Measurements from ENCODE around the gene PITPNC1. TPM values are rescaled to one million over a fixed set of nuclear protein-coding genes. Genes with fewer than 3 reads are reported as not detected.

Gene PITPNC1
- total and polyA plus RNA-seq, 2 donors (not counting 3 experiments of a cell fraction or from before 2014, with no cell fraction given): 2.4 to 9.6 TPM

- no peaks in the 10 kb centered on the region for H3K79me2 ChIP-seq (ENCODE audit: control insufficient read depth, insufficient read depth, low read length)
- FAIRE-seq (no peak), DNase-seq (ENCODE audit: low read depth, low spot score) (no peak)
- no peaks in the 10 kb centered on the region for H3K9me1 ChIP-seq (replicated peaks; ENCODE audit: control insufficient read depth, extremely low read depth, insufficient read depth, low read length)
- H3K9me3 ChIP-seq (replicated peaks; ENCODE audit: control insufficient read depth, insufficient read depth, low read length): no peaks in the 10 kb centered on the region
- no peak overlapping the region for H3K27ac ChIP-seq (ENCODE audit: insufficient read depth, low read depth, low read length)
- TF ChIP-seq FOS (IDR thresholded peaks at IDR 0.05; ENCODE audit: borderline replicate concordance, insufficient read depth, low read length): no peak
- no peak for TF ChIP-seq JUN (IDR thresholded peaks at IDR 0.05; ENCODE audit: borderline replicate concordance, insufficient read depth, insufficient read length, low read depth)
- TF ChIP-seq, protein P1, sequence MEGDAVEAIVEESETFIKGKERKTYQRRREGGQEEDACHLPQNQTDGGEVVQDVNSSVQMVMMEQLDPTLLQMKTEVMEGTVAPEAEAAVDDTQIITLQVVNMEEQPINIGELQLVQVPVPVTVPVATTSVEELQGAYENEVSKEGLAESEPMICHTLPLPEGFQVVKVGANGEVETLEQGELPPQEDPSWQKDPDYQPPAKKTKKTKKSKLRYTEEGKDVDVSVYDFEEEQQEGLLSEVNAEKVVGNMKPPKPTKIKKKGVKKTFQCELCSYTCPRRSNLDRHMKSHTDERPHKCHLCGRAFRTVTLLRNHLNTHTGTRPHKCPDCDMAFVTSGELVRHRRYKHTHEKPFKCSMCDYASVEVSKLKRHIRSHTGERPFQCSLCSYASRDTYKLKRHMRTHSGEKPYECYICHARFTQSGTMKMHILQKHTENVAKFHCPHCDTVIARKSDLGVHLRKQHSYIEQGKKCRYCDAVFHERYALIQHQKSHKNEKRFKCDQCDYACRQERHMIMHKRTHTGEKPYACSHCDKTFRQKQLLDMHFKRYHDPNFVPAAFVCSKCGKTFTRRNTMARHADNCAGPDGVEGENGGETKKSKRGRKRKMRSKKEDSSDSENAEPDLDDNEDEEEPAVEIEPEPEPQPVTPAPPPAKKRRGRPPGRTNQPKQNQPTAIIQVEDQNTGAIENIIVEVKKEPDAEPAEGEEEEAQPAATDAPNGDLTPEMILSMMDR (IDR thresholded peaks at IDR 0.05; ENCODE audit: extremely low read depth in 1 of 2, insufficient read depth in 1 of 2, low read depth in 1 of 2, low read length in 2 of 2): no peak
- no peak for TF ChIP-seq POLR2A (IDR thresholded peaks at IDR 0.05; ENCODE audit: low read depth, low read length)
- TF ChIP-seq POLR2AphosphoS5 (IDR thresholded peaks at IDR 0.05; ENCODE audit: insufficient read depth, low read depth, low read length): no peak
- TF ChIP-seq, protein P2, sequence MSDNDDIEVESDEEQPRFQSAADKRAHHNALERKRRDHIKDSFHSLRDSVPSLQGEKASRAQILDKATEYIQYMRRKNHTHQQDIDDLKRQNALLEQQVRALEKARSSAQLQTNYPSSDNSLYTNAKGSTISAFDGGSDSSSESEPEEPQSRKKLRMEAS (IDR thresholded peaks at IDR 0.05; ENCODE audit: insufficient read depth, insufficient read length): no peak
- no peak for TF ChIP-seq MYC (IDR thresholded peaks at IDR 0.05; ENCODE audit: low read depth, low read length)
- no peak for TF ChIP-seq EZH2 (IDR thresholded peaks at IDR 0.05; ENCODE audit: borderline replicate concordance, low read depth, low read length, severe bottlenecking)
- TF ChIP-seq GATA2 (IDR thresholded peaks at IDR 0.05; ENCODE audit: insufficient read depth, insufficient read length, low read depth, low read length): no peak
- ChIA-PET CTCF (interaction anchor here (1.6 to 3.8 kb wide), 3 partner anchors 9 to 110 kb away, joined by 4 to 16 read pairs (median 10); no protein-coding TSS in a partner anchor), POLR2A (no interaction called here)
- no peak overlapping the region for H2AFZ ChIP-seq (ENCODE audit: low read depth, low read length)
- dilution Hi-C loops (cut with MboI; ENCODE audit: extremely low pct_ligation_motif_present, low sequenced_read_pairs) (no loop called here), intact Hi-C loops (cut with micrococcal nuclease) (no loop called here)
- H4K20me1 ChIP-seq (replicated peaks; ENCODE audit: control insufficient read depth, extremely low read depth, insufficient read depth, low read length): no peaks in the 10 kb centered on the region
- no peaks in the 10 kb centered on the region for H3K36me3 ChIP-seq (ENCODE audit: control insufficient read depth in 2 of 2, extremely low read depth in 1 of 2, insufficient read depth in 2 of 2, low read length in 2 of 2)
- no peak overlapping the region for H3K4me3 ChIP-seq (replicated peaks in 1 of 3; ENCODE audit: insufficient read depth in 1 of 3, low read depth in 1 of 3, low read length in 3 of 3)
- H3K4me2 ChIP-seq (ENCODE audit: insufficient read depth, low read length): no peak overlapping the region
- no TSS peak for BruUV-seq (replicated peaks)
- no peak overlapping the region for H3K9ac ChIP-seq (replicated peaks; ENCODE audit: extremely low read depth, insufficient read depth, low read length)
- no peaks in the 10 kb centered on the region for H3K27me3 ChIP-seq (ENCODE audit: control insufficient read depth in 2 of 2, insufficient read depth in 2 of 2, low read length in 2 of 2)
- peaks cover 12% of the 10 kb centered on the region for H3K4me1 ChIP-seq (ENCODE audit: control insufficient read depth, extremely low read depth, insufficient read depth, low read length)
These were observed 107.2 kb downstream of the PITPNC1 start for GRCh38 chr17:67484261-67484660.

All from endothelial cell of umbilical vein (primary cell).